HepG2 (cell line): ENCODE measurements around the gene CDCA5. TPM values are rescaled to one million over a fixed set of nuclear protein-coding genes. Genes with fewer than 3 reads are reported as not detected.

Experiments
- ARID2 ChIP-seq: sonication (generic); formaldehyde crosslinking; IDR thresholded peaks from 2 replicates; pipeline ENCODE4 v1.8.1; 2022; ENCODE audit warnings: mild to moderate bottlenecking, missing genetic modification reagents, borderline replicate concordance
- ATF4 ChIP-seq, 2 experiments: fragments of 450-650 bp in 1 of 2; sonication (generic) in 1 of 2; formaldehyde crosslinking; IDR thresholded peaks; 2 replicates each; pipeline versions ENCODE4 v1.5.0 to v1.8.0; 2020 to 2022; ENCODE audit warnings: mild to moderate bottlenecking in 1 of 2, missing genetic modification reagents in 1 of 2
- ATF6 ChIP-seq: sonication (generic); formaldehyde crosslinking; conservative IDR thresholded peaks from 2 replicates; pipeline ENCODE4 v1.4.0; 2020; ENCODE audit warnings: missing genetic modification reagents
- CEBPG ChIP-seq: IDR thresholded peaks from 2 replicates; pipeline ENCODE4 v1.6.1; 2016
- DBP ChIP-seq: sonication (generic); formaldehyde crosslinking; IDR thresholded peaks from 2 replicates; pipeline ENCODE4 v1.4.0; 2020; ENCODE audit warnings: missing genetic modification reagents; ENCODE audit errors: not compliant biosample characterization
- ELF1 ChIP-seq: sonication (generic); formaldehyde crosslinking; IDR thresholded peaks from 2 replicates; pipeline ENCODE4 v1.4.0; 2020; ENCODE audit warnings: missing genetic modification reagents
- HMGXB4 ChIP-seq, 2 experiments: sonication (generic) in 1 of 2; formaldehyde crosslinking in 1 of 2; IDR thresholded peaks; 2 replicates each; pipeline versions ENCODE4 v1.4.0 to v1.6.1; 2018 to 2020; ENCODE audit warnings: missing genetic modification reagents in 2 of 2, borderline replicate concordance in 1 of 2, low read depth in 1 of 2, mild to moderate bottlenecking in 1 of 2, missing biosample characterization in 1 of 2
- HOXA7 ChIP-seq: sonication (generic); formaldehyde crosslinking; IDR thresholded peaks from 2 replicates; pipeline ENCODE4 v1.8.1; 2022; ENCODE audit warnings: mild to moderate bottlenecking, missing genetic modification reagents, moderate library complexity
- KDM3A ChIP-seq: IDR thresholded peaks from 2 replicates; pipeline ENCODE4 v1.6.1; 2018; ENCODE audit warnings: low read depth, missing compliant biosample characterization
- KLF6 ChIP-seq: IDR thresholded peaks from 2 replicates; pipeline ENCODE4 v1.8.0; 2016; ENCODE audit warnings: missing biosample characterization, missing genetic modification reagents
- MEIS1 ChIP-seq: sonication (generic); formaldehyde crosslinking; IDR thresholded peaks from 2 replicates; pipeline ENCODE4 v1.9.0; 2021; ENCODE audit warnings: mild to moderate bottlenecking, missing genetic modification reagents, moderate library complexity, borderline replicate concordance
- MYPOP ChIP-seq: sonication (generic); formaldehyde crosslinking; IDR thresholded peaks from 2 replicates; pipeline ENCODE4 v1.8.1; 2023; ENCODE audit warnings: mild to moderate bottlenecking, moderate library complexity, missing genetic modification reagents
- NBN ChIP-seq: fragments of 450-650 bp; conservative IDR thresholded peaks from 2 replicates; pipeline ENCODE4 v1.6.1; 2017
- NCOA5 ChIP-seq: sonication (generic); formaldehyde crosslinking; IDR thresholded peaks from 2 replicates; pipeline ENCODE4 v1.4.0; 2020; ENCODE audit warnings: missing genetic modification reagents
- PHF20 ChIP-seq: sonication (generic); formaldehyde crosslinking; IDR thresholded peaks from 2 replicates; pipeline ENCODE4 v1.5.0; 2020; ENCODE audit warnings: mild to moderate bottlenecking, missing genetic modification reagents
- RAD51 ChIP-seq: fragments of 450-650 bp; IDR thresholded peaks from 2 replicates; pipeline ENCODE4 v1.6.1; 2016; ENCODE audit warnings: borderline replicate concordance
- SETDB1 ChIP-seq: sonication (generic); formaldehyde crosslinking; IDR thresholded peaks from 2 replicates; pipeline ENCODE4 v1.5.1; 2020; ENCODE audit warnings: missing genetic modification reagents, mild to moderate bottlenecking, borderline replicate concordance
- SP4 ChIP-seq: sonication (generic); formaldehyde crosslinking; IDR thresholded peaks from 2 replicates; pipeline ENCODE4 v1.8.1; 2023; ENCODE audit warnings: mild to moderate bottlenecking, missing genetic modification reagents
- ZMYM3 ChIP-seq: sonication (generic); formaldehyde crosslinking; IDR thresholded peaks from 2 replicates; pipeline ENCODE4 v1.5.1; 2020; ENCODE audit warnings: mild to moderate bottlenecking, missing genetic modification reagents
- ZNF256 ChIP-seq: sonication (generic); formaldehyde crosslinking; conservative IDR thresholded peaks from 2 replicates; pipeline ENCODE4 v1.4.0; 2020; ENCODE audit warnings: missing genetic modification reagents
- ZNF773 ChIP-seq: sonication (generic); formaldehyde crosslinking; IDR thresholded peaks from 2 replicates; pipeline ENCODE4 v1.4.0; 2020; ENCODE audit warnings: missing genetic modification reagents, borderline replicate concordance
- ZNF782 ChIP-seq: sonication (generic); formaldehyde crosslinking; IDR thresholded peaks from 2 replicates; pipeline ENCODE4 v1.4.0; 2020; ENCODE audit warnings: missing genetic modification reagents, mild to moderate bottlenecking, borderline replicate concordance
- polyA plus RNA-seq, 8 experiments: library from polyadenylated mRNA; depleted of rRNA in 3 of 8; stranded (reverse) in 7 of 8; unstranded in 1 of 8; fragments of >200 nt; fragmentation: Illumina TruSeq in 4 of 8; extraction: Trizol in 4 of 8; gene quantifications; 2 replicates each; pipeline versions ENCODE4 v1.2.1 to v1.2.3, GENCODE V29; 2011 to 2016; ENCODE audit warnings: low read depth in 4 of 8, missing spikeins in 1 of 8, mixed read lengths in 1 of 8; ENCODE audit not compliant: insufficient read depth in 1 of 8
- total RNA-seq, 5 experiments: library from RNA; depleted of rRNA; stranded (reverse); fragments of >200 nt; fragmentation: Illumina TruSeq; extraction: Trizol; gene quantifications; 2 replicates each; pipeline ENCODE4 v1.2.3, GENCODE V29; 2016; ENCODE audit warnings: low read depth in 1 of 5

CDCA5 gene
- total and polyA plus RNA-seq, 2 of the 13 experiments (the other 11 are each of a cell fraction or from before 2014, with no cell fraction given) = 13.5 to 50.6 TPM

GRCh38 chr11:65112546-65113360 lies 28.9 kb upstream of the CDCA5 start (continued):
- TF ChIP-seq ZMYM3 (CRISPR knock-in tag) (no peak; the same call in 1 of the 2 replicates), ZNF782 (CRISPR knock-in tag) (no peak), SETDB1 (CRISPR knock-in tag) (no peak), ATF6 (CRISPR knock-in tag) (no peak), KLF6 (0 out of 2 replicates have a peak, but pooled peaks have one; percentile 31), DBP (no peak), PHF20 (CRISPR knock-in tag) (no peak; the same call in 1 of the 2 replicates), ELF1 (CRISPR knock-in tag) (peak; percentile 53; the same call in 1 of the 2 replicates), MEIS1 (CRISPR knock-in tag) (no peak; the same call in 1 of the 2 replicates), ZNF773 (CRISPR knock-in tag) (peak; percentile 30; the same call in 1 of the 2 replicates), ARID2 (CRISPR knock-in tag) (peak; percentile 46; the same call in 1 of the 2 replicates), SP4 (peak; percentile 54), NBN (no peak), MYPOP (CRISPR knock-in tag) (peak; percentile 56; the same call in 1 of the 2 replicates), ATF4 (CRISPR knock-in tag; IDR thresholded peaks at IDR 0.05) (no peak), ZNF256 (CRISPR knock-in tag) (no peak), HOXA7 (CRISPR knock-in tag) (no peak), KDM3A (CRISPR knock-in tag) (peak; percentile 75; the same call in 1 of the 2 replicates), CEBPG (CRISPR knock-in tag) (no peak), HMGXB4 (CRISPR knock-in tag; IDR thresholded peaks at IDR 0.05; ENCODE audit: borderline replicate concordance in 1 of 2, low read depth in 1 of 2) (peak; percentile 97 to 99), RAD51 (no peak), NCOA5 (CRISPR knock-in tag) (no peak)
